Breast epithelium (tissue), 4 donors: Measurements from ENCODE around the gene SERPINB6. TPM values are rescaled to one million over a fixed set of nuclear protein-coding genes. Genes with fewer than 3 reads are reported as not detected.

Source experiments
- DNase-seq, 2 donors: peaks; one replicate each; pipeline ENCODE4 v3.0.0-alpha.2; 2019; ENCODE audit warnings: low spot score in 2 of 2
- H3K27ac ChIP-seq, 2 donors: fragments of 200-600 bp; sonication (generic) in 1 of 2; one replicate each; pipeline ENCODE4 v1.5.1; 2016 to 2019; ENCODE audit warnings: mild to moderate bottlenecking in 1 of 2
- H3K27me3 ChIP-seq, 2 donors: fragments of 200-600 bp; sonication (generic) in 1 of 2; one replicate each; pipeline versions ENCODE4 v1.5.1 to v1.6.0; 2017 to 2019; ENCODE audit warnings: control low read depth in 1 of 2, mild to moderate bottlenecking in 1 of 2
- H3K36me3 ChIP-seq: fragments of 200-600 bp; one replicate; pipeline ENCODE4 v1.5.1; 2019
- H3K4me1 ChIP-seq, 2 donors: fragments of 200-600 bp; sonication (generic); one replicate each; pipeline ENCODE4 v1.5.1; 2016 to 2019; ENCODE audit warnings: control low read depth in 1 of 2
- H3K4me3 ChIP-seq, 3 donors: fragments of 200-600 bp; sonication (generic); 1 replicate in 2 of 3; 2 replicates in 1 of 3; pipeline ENCODE4 v1.5.1; 2016 to 2019; ENCODE audit warnings: mild to moderate bottlenecking in 3 of 3, moderate library complexity in 2 of 3
- H3K9me3 ChIP-seq, 2 donors: fragments of 200-600 bp; sonication (generic) in 1 of 2; one replicate each; pipeline ENCODE4 v1.5.1; 2016 to 2019; ENCODE audit warnings: control low read depth in 1 of 2
- CTCF ChIP-seq, 3 donors: fragments of 450-650 bp; IDR thresholded peaks; one replicate each; pipeline ENCODE4 v1.5.1; 2016 to 2017; ENCODE audit warnings: antibody characterized with exemption in 3 of 3, mild to moderate bottlenecking in 3 of 3, moderate library complexity in 3 of 3
- POLR2A ChIP-seq: fragments of 450-650 bp; IDR thresholded peaks from one replicate; pipeline ENCODE4 v1.6.1; 2016; ENCODE audit warnings: antibody characterized with exemption, mild to moderate bottlenecking, moderate library complexity
- POLR2AphosphoS5 ChIP-seq, 3 donors: sonication (generic); formaldehyde crosslinking; IDR thresholded peaks; one replicate each; pipeline ENCODE4 v1.6.1; 2017; ENCODE audit warnings: antibody characterized with exemption in 3 of 3
- intact Hi-C: fragments of 100-400 bp; cut with DNase I; formaldehyde crosslinking; loops from one replicate; pipeline ENCODE4 v1.15.1; 2023; ENCODE audit warnings: low total_unique reads
- total RNA-seq, 3 donors: library from RNA; depleted of rRNA; stranded (reverse); fragments of >200 nt; gene quantifications; one replicate each; pipeline ENCODE4 v1.1.0, GENCODE V29; 2016

The SERPINB6 gene
- total RNA-seq, 3 donors from 2014 or later = 100 to 146 (median 137) TPM

GRCh38 chr6:2988426-2989331 is 17.3 kb upstream of the SERPINB6 start:
- peak overlapping the region; percentile 98 for H3K27ac ChIP-seq
- H3K36me3 ChIP-seq = no peaks in the 10 kb centered on the region
- DNase-seq = peak; percentile 82 to 88
- TF ChIP-seq POLR2A (no peak), POLR2AphosphoS5 (IDR thresholded peaks at IDR 0.05) (peak; percentile 38 to 72 (median 47)), CTCF (IDR thresholded peaks at IDR 0.05) (peak; percentile 71 to 89 (median 87))
- no peaks in the 10 kb centered on the region for H3K9me3 ChIP-seq
- peak overlapping the region; percentile 82 to 96 (median 95) for H3K4me3 ChIP-seq
- no peaks in the 10 kb centered on the region for H3K4me1 ChIP-seq
- intact Hi-C loops = loop anchor here (2.0 kb wide), 1 partner anchor 140 kb away; no protein-coding TSS in a partner anchor
- no peaks in the 10 kb centered on the region for H3K27me3 ChIP-seq

GRCh38 chr6:2988094-2988425 is 16.7 kb upstream of the SERPINB6 start:
- TF ChIP-seq POLR2A (no peak), CTCF (IDR thresholded peaks at IDR 0.05) (no peak), POLR2AphosphoS5 (IDR thresholded peaks at IDR 0.05) (no peak)
- no peaks in the 10 kb centered on the region for H3K9me3 ChIP-seq
- H3K36me3 ChIP-seq = no peaks in the 10 kb centered on the region
- H3K27me3 ChIP-seq = no peaks in the 10 kb centered on the region
- intact Hi-C loops = loop anchor here (2.0 kb wide), 1 partner anchor 139 kb away; no protein-coding TSS in a partner anchor
- H3K4me1 ChIP-seq = no peaks in the 10 kb centered on the region
- H3K4me3 ChIP-seq = peak overlapping the region; percentile 82 to 96 (median 95)
- DNase-seq = no peak
- peak overlapping the region; percentile 98 for H3K27ac ChIP-seq

- peak overlapping the region; percentile 61 to 98 for H3K27ac ChIP-seq
- no peaks in the 10 kb centered on the region for H3K36me3 ChIP-seq
- TF ChIP-seq POLR2AphosphoS5 (IDR thresholded peaks at IDR 0.05) (peak in 1 of 3 donors; percentile 13), POLR2A (no peak), CTCF (IDR thresholded peaks at IDR 0.05) (no peak)
- H3K4me1 ChIP-seq = no peaks in the 10 kb centered on the region
- H3K9me3 ChIP-seq = no peaks in the 10 kb centered on the region
- no peak for DNase-seq
- H3K27me3 ChIP-seq = no peaks in the 10 kb centered on the region
- intact Hi-C loops = no loop called here
- no peak overlapping the region for H3K4me3 ChIP-seq
Measured at GRCh38 chr6:2986722-2987221, 15.4 kb upstream of the SERPINB6 start.

GRCh38 chr6:2984738-2985406 is 13.5 kb upstream of the SERPINB6 start:
- no peaks in the 10 kb centered on the region for H3K27me3 ChIP-seq
- DNase-seq = peak in 1 of 2 donors; percentile 2
- no peaks in the 10 kb centered on the region for H3K4me1 ChIP-seq
- no peaks in the 10 kb centered on the region for H3K36me3 ChIP-seq
- no peak overlapping the region for H3K27ac ChIP-seq
- H3K4me3 ChIP-seq = no peak overlapping the region
- H3K9me3 ChIP-seq = no peaks in the 10 kb centered on the region
- TF ChIP-seq CTCF (IDR thresholded peaks at IDR 0.05) (no peak), POLR2A (no peak), POLR2AphosphoS5 (IDR thresholded peaks at IDR 0.05) (no peak)
- intact Hi-C loops = no loop called here
